Stimulated activated CD4-positive, alpha-beta T cell treated with anti-CD3 and anti-CD28 coated beads, Interleukin-4, amount 100 ng/mL, for 48 hours (primary cell): ENCODE results near the gene GLUD1.
"Not testable (repeated sequence)": the region's sequence is repeated elsewhere in the genome, so short reads cannot be mapped to it uniquely, and the experiment has no call there.

Experiments used
- DNase-seq, 2 donors: peaks; one replicate each; pipeline ENCODE4 v3.0.0-alpha.2; 2020; ENCODE audit warnings: low read depth in 2 of 2

GLUD1 gene

GRCh38 chr10:87045434-87045938 is 49.2 kb downstream of the GLUD1 start:
- no peak for DNase-seq

GRCh38 chr10:87043579-87043978 is 51.1 kb downstream of the GLUD1 start:
- DNase-seq, result not testable (repeated sequence)

- DNase-seq, result no peak
Measured at GRCh38 chr10:87038786-87039185, 55.9 kb downstream of the GLUD1 start.

GRCh38 chr10:87038286-87038717 is 56.3 kb downstream of the GLUD1 start:
- DNase-seq, result no peak

- no peak for DNase-seq
Measured at GRCh38 chr10:87036623-87037022, 58.0 kb downstream of the GLUD1 start.

- no peak for DNase-seq
Measured at GRCh38 chr10:87030912-87031635, 63.6 kb downstream of the GLUD1 start.

- DNase-seq, result not testable (repeated sequence)
Measured at GRCh38 chr10:87030419-87030818, 64.2 kb downstream of the GLUD1 start.

- not testable (repeated sequence) for DNase-seq
Measured at GRCh38 chr10:87026747-87027508, 67.7 kb downstream of the GLUD1 start.

- DNase-seq, result peak in 1 of 2 donors; percentile 22
Measured at GRCh38 chr10:87025285-87025958, 69.2 kb downstream of the GLUD1 start.

GRCh38 chr10:87020056-87020455 is 74.6 kb downstream of the GLUD1 start, which contains the start of gene FAM25A:
TSS of gene FAM25A (plus strand) at chr10:87020294. CDS start at chr10:87020325, 31 bp downstream.
- not testable (repeated sequence) for DNase-seq

GRCh38 chr10:87019504-87019903 is 75.1 kb downstream of the GLUD1 start:
- not testable (repeated sequence) for DNase-seq

- DNase-seq, result not testable (repeated sequence)
Measured at GRCh38 chr10:87019066-87019465, 75.6 kb downstream of the GLUD1 start.

- DNase-seq, result not testable (repeated sequence)
Measured at GRCh38 chr10:87018127-87018526, 76.5 kb downstream of the GLUD1 start.

- DNase-seq, result not testable (repeated sequence)
Measured at GRCh38 chr10:87014986-87015716, 79.5 kb downstream of the GLUD1 start.

GRCh38 chr10:87013528-87013927 is 81.1 kb downstream of the GLUD1 start:
- DNase-seq, result not testable (repeated sequence)

- not testable (repeated sequence) for DNase-seq
Measured at GRCh38 chr10:87009134-87009696, 85.4 kb downstream of the GLUD1 start.

GRCh38 chr10:87008303-87008702 is 86.3 kb downstream of the GLUD1 start:
- not testable (repeated sequence) for DNase-seq

- not testable (repeated sequence) for DNase-seq
Measured at GRCh38 chr10:87007674-87008073, 87.0 kb downstream of the GLUD1 start.

- DNase-seq, result not testable (repeated sequence)
Measured at GRCh38 chr10:87007124-87007523, 87.5 kb downstream of the GLUD1 start.

- DNase-seq, result no peak
Measured at GRCh38 chr10:87000491-87000890, 94.2 kb downstream of the GLUD1 start.
